Hippocampal formation (tissue), 2 donors: ENCODE data around the gene ALOX12B.
A peak's percentile ranks its signal among the peaks of the same experiment; 100 is the strongest.
"Not testable (repeated sequence)": the region's sequence is repeated elsewhere in the genome, so short reads cannot be mapped to it uniquely, and the experiment has no call there.

ENCODE experiments used
- DNase-seq, 2 donors: peaks; one replicate each; lab custom pipeline; 2025; lab: John Stamatoyannopoulos, UW

ALOX12B gene

GRCh38 chr17:8118769-8119580 lies 31.5 kb upstream of the ALOX12B start:
- DNase-seq: peak; percentile 74 to 83

GRCh38 chr17:8117980-8118768 lies 30.7 kb upstream of the ALOX12B start, which contains the start of gene ALOXE3:
Gene ALOXE3, minus strand, starts transcription at chr17:8118514. Its CDS starts 524 bp downstream, at chr17:8117990.
- no peak for DNase-seq

- DNase-seq: no peak
These were observed 30.0 kb upstream of the ALOX12B start for GRCh38 chr17:8117367-8117979.

DNA sequence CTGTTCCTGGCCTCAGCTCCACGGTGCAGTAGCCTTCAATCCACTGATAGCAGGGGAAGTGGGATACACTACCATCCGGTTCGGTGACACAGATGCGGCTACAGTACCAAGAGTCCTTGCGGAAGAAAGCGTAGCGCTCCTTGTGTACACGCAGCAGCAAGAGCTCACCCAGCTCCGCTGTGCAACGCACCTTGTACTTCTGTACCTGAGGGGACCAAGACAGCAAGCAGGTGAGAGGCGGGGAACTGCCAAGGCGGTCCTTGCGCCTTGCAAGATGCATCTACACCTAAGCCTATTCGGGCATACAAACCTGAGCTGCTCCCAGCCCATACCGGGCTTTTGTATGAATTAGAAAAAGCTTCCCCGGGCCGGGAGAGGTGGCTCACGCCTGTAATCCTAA lies 29.3 kb upstream of the ALOX12B start:
- DNase-seq: no peak

DNA sequence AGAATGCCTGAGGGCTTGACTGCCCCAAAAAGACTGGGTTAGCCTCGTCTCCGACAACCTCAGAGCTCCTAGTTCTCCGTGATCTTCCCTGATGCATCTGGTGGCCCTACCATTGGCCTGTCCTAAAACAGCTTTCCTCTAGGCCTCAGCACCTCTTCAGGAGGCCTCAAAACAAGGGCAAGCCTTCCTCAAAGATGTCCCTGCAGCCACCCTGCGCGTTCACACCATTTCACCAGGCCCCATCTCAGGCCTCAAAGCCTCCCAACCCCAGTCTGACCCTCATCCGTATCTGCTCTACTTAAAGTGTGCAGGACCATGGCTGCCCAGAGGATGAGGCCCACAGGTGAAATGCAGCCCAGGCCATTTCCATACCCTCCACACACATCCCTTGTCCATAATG lies 23.4 kb upstream of the ALOX12B start:
- no peak for DNase-seq

GRCh38 chr17:8110456-8110804 lies 22.9 kb upstream of the ALOX12B start:
- DNase-seq: no peak

- no peak for DNase-seq
These were observed 22.3 kb upstream of the ALOX12B start for GRCh38 chr17:8109661-8110455.

DNA sequence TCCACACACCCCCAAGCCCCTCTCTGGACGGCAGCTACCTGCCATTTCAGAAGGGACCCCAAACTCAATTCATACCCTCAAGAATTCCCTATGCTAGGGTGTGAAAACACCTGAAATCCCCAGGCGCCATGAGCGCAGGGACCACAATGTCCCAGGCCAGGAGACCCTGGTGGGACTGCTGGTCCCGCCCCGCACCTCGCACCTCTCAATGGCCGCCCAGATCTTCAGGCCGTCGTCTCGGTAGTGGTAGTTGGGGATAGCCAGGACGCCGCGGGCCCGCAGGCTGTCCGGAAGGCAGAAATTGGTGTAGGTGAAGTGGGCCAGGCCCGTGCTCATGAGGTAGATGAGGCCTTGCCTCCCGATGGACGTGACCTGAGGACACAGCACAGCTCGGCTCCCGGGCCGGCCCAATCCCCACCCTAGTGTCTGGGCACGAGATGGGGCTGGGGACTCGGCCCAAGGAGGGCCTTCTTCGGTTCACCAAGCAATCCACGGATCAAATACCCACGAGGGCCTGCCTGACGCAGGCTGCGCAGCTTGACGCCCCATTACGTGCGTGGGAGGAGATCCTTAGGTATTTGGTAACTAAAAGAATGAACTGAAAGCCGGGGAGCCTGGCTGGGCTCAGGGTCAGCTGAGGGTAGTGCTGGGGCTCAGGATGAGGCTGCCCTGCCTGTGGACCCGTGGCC lies 21.6 kb upstream of the ALOX12B start:
- no peak for DNase-seq

- not testable (repeated sequence) for DNase-seq
These were observed 19.5 kb upstream of the ALOX12B start for GRCh38 chr17:8106980-8107379.

GRCh38 chr17:8105957-8106398 lies 18.5 kb upstream of the ALOX12B start:
- DNase-seq: no peak

DNA sequence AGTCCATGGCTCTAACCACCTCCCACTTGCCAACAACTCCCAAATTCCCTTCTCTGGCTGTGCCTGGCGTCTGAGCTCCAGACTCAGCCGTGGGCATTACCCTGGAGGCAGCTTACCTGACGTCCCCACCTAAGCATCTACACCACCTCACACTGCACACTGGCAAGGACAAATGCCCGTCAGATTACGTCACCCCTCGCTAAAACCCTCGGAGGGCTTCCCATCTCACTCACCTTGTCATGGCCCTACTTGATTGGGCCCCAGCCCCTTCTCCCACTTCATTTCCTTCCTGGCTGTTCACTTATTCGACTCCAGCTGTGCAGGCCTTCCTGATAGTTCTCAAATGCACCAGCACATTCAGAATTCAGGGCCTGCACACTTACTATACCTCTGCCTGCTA lies 17.4 kb upstream of the ALOX12B start:
- no peak for DNase-seq

GRCh38 chr17:8103549-8103948 lies 16.0 kb upstream of the ALOX12B start:
- DNase-seq: no peak

GRCh38 chr17:8101721-8102120 lies 14.2 kb upstream of the ALOX12B start:
- DNase-seq: no peak

- no peak for DNase-seq
These were observed 13.2 kb upstream of the ALOX12B start for GRCh38 chr17:8100763-8101162.

GRCh38 chr17:8100111-8100510 lies 12.6 kb upstream of the ALOX12B start:
- no peak for DNase-seq

GRCh38 chr17:8096541-8096940 lies 9.0 kb upstream of the ALOX12B start:
- DNase-seq: no peak

DNA sequence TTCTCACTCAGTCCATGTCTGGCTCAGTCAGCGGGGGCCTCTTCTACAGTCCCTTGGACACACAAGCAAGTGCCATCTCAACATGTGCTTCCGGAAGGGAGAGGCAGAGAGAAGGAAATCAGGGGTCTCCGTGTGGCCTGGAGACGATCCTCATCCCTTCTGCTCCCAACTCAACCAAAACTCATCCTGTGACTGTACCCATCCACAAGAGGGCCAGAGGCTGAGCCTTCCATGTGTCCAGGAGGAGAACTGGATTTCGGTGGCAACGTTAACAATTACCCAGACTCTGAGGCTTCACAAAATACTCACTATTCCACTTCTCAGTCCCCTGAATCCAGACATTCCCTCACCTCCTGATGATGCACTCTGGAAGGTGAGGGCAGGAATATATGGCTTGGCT lies 7.8 kb upstream of the ALOX12B start:
- DNase-seq: no peak

GRCh38 chr17:8091033-8091687 lies 3.6 kb upstream of the ALOX12B start:
- DNase-seq: no peak

DNA sequence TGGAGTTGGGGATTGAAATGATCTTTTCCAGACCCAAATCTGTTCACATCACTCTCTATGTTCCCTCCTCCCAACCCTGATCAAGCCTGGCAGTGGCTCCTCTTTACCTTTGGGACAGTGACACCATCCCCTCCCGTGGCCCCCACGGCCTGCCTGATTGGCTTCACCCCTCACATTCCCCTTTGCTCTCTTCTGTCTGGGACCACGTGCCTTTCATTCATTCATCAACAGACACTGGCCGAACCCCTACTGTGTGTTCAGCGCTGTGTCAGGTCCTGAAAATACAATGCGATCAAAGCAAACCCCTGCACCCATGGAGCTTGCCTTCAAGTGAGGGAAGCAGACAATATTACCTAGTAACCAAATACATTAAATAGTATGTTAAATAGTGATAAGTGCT lies 2.2 kb upstream of the ALOX12B start:
- DNase-seq: no peak

DNA sequence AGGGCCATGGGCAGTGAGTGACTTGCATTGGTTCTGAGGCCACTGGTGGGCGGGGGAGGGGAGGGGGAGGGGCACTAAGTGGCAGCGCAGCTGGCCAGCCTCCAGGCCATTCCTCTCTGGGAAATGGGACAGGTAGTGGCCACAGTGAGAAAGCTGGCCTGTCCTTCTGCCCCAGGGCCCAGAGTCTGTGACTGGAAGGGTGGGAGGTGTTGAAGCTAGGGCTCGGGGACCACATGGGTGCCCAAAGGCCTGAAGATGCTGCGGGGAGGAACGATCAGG lies 375 bp upstream of the ALOX12B start:
- no peak for DNase-seq

- no peak for DNase-seq
These were observed 3.3 kb downstream of the ALOX12B start for GRCh38 chr17:8084250-8084649.
